Ishikawa (cell line): ENCODE results near the gene CLEC10A.

Experiments used
- CEBPB ChIP-seq: IDR thresholded peaks from 2 replicates; pipeline ENCODE4 v1.6.1; 2012
- EGR1 ChIP-seq: IDR thresholded peaks from 2 replicates; pipeline ENCODE4 v1.6.1; 2012
- EP300 ChIP-seq: IDR thresholded peaks from 2 replicates; pipeline ENCODE4 v1.6.1; 2012; ENCODE audit warnings: borderline replicate concordance
- MAX ChIP-seq: IDR thresholded peaks from 2 replicates; pipeline ENCODE4 v1.6.1; 2012
- NFIC ChIP-seq: IDR thresholded peaks from 2 replicates; pipeline ENCODE4 v1.6.1; 2012
- RAD21 ChIP-seq: IDR thresholded peaks from 2 replicates; pipeline ENCODE4 v1.6.1; 2012; ENCODE audit warnings: low read depth
- TAF1 ChIP-seq: IDR thresholded peaks from 2 replicates; pipeline ENCODE4 v1.6.1; 2012; ENCODE audit warnings: low read depth, mild to moderate bottlenecking
- TEAD4 ChIP-seq: IDR thresholded peaks from 2 replicates; pipeline ENCODE4 v1.6.1; 2012
- USF1 ChIP-seq: IDR thresholded peaks from 2 replicates; pipeline ENCODE4 v1.6.1; 2012
- YY1 ChIP-seq: IDR thresholded peaks from 2 replicates; pipeline ENCODE4 v1.6.1; 2012; ENCODE audit warnings: low read depth
- ZBTB7A ChIP-seq: IDR thresholded peaks from 2 replicates; pipeline ENCODE4 v1.6.1; 2012; ENCODE audit warnings: low read depth
- TF ChIP-seq, protein P1 (sequence below): IDR thresholded peaks from 2 replicates; pipeline ENCODE4 v1.6.1; 2012; ENCODE audit warnings: low read depth, mild to moderate bottlenecking

- TF ChIP-seq EP300 (no peak), TAF1 (no peak), NFIC (no peak), USF1 (no peak), CEBPB (no peak), RAD21 (no peak), ZBTB7A (no peak), EGR1 (no peak), TEAD4 (no peak), MAX (0 out of 2 replicates have a peak, but pooled peaks have one; percentile 5), YY1 (no peak)
- TF ChIP-seq, protein P1, sequence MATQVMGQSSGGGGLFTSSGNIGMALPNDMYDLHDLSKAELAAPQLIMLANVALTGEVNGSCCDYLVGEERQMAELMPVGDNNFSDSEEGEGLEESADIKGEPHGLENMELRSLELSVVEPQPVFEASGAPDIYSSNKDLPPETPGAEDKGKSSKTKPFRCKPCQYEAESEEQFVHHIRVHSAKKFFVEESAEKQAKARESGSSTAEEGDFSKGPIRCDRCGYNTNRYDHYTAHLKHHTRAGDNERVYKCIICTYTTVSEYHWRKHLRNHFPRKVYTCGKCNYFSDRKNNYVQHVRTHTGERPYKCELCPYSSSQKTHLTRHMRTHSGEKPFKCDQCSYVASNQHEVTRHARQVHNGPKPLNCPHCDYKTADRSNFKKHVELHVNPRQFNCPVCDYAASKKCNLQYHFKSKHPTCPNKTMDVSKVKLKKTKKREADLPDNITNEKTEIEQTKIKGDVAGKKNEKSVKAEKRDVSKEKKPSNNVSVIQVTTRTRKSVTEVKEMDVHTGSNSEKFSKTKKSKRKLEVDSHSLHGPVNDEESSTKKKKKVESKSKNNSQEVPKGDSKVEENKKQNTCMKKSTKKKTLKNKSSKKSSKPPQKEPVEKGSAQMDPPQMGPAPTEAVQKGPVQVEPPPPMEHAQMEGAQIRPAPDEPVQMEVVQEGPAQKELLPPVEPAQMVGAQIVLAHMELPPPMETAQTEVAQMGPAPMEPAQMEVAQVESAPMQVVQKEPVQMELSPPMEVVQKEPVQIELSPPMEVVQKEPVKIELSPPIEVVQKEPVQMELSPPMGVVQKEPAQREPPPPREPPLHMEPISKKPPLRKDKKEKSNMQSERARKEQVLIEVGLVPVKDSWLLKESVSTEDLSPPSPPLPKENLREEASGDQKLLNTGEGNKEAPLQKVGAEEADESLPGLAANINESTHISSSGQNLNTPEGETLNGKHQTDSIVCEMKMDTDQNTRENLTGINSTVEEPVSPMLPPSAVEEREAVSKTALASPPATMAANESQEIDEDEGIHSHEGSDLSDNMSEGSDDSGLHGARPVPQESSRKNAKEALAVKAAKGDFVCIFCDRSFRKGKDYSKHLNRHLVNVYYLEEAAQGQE: no peak
Measured at GRCh38 chr17:7043182-7043496, 36.9 kb downstream of the CLEC10A start.
